Measurements from ENCODE around the gene IL5RA. TPM values are rescaled to one million over a fixed set of nuclear protein-coding genes. Genes with fewer than 3 reads are reported as not detected.
A peak's percentile ranks its signal among the peaks of the same experiment; 100 is the strongest.

IL5RA gene
- total and polyA plus RNA-seq, 2 experiments from 2014 or later, result 1.5 TPM; not detected in 1

DNA sequence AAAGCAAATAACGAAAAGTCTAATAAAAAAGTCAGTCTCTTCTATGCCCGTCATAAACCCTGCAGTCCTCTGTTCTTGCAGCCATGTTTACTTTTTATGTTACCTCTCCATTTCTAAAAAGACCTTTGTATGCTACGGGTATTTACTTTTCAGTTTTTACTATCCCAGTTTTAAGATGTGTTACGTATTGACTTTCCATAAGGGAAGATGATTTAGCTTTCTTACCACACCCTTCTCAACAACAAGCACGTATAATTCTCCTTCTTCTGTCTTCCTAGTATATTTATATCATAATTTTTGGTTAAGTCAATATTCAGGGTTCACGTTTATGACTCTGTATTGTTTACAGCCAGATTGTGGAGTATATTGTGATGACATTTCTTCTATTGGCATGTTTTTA is 27.4 kb upstream of the IL5RA start:
- Histone ChIP-seq H3K27me3 (no peaks in the 10 kb centered on the region), H3K27ac (peak overlapping the region; percentile 68), H3K79me2 (peaks cover 30% of the 10 kb centered on the region), H4K20me1 (ENCODE audit: insufficient read depth, poor library complexity, severe bottlenecking) (no peaks in the 10 kb centered on the region), H3K4me1 (ENCODE audit: insufficient read depth) (peaks cover 6% of the 10 kb centered on the region), H2AFZ (no peak overlapping the region), H3K9me2 (replicated peaks; ENCODE audit: insufficient read depth) (no peaks in the 10 kb centered on the region), H3K4me2 (no peak overlapping the region), H3K36me3 (replicated peaks; ENCODE audit: insufficient read depth, low read depth) (no peaks in the 10 kb centered on the region), H3K4me3 (no peak overlapping the region), H3K9me3 (ENCODE audit: low read depth) (no peaks in the 10 kb centered on the region)
- no peak for DNase-seq (ENCODE audit: low spot score)
- WGBS (ENCODE audit: low lambda C conversion rate, missing lambda C conversion rate), result 61% methylated on average over 6 of the region's 6 CpGs
- TF ChIP-seq EZH2phosphoT487 (IDR thresholded peaks at IDR 0.05; ENCODE audit: low read depth, severe bottlenecking, unreplicated experiment), result peak; percentile 76
- TF ChIP-seq, protein P1, sequence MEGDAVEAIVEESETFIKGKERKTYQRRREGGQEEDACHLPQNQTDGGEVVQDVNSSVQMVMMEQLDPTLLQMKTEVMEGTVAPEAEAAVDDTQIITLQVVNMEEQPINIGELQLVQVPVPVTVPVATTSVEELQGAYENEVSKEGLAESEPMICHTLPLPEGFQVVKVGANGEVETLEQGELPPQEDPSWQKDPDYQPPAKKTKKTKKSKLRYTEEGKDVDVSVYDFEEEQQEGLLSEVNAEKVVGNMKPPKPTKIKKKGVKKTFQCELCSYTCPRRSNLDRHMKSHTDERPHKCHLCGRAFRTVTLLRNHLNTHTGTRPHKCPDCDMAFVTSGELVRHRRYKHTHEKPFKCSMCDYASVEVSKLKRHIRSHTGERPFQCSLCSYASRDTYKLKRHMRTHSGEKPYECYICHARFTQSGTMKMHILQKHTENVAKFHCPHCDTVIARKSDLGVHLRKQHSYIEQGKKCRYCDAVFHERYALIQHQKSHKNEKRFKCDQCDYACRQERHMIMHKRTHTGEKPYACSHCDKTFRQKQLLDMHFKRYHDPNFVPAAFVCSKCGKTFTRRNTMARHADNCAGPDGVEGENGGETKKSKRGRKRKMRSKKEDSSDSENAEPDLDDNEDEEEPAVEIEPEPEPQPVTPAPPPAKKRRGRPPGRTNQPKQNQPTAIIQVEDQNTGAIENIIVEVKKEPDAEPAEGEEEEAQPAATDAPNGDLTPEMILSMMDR (IDR thresholded peaks at IDR 0.05; ENCODE audit: poor library complexity), result no peak

DNA sequence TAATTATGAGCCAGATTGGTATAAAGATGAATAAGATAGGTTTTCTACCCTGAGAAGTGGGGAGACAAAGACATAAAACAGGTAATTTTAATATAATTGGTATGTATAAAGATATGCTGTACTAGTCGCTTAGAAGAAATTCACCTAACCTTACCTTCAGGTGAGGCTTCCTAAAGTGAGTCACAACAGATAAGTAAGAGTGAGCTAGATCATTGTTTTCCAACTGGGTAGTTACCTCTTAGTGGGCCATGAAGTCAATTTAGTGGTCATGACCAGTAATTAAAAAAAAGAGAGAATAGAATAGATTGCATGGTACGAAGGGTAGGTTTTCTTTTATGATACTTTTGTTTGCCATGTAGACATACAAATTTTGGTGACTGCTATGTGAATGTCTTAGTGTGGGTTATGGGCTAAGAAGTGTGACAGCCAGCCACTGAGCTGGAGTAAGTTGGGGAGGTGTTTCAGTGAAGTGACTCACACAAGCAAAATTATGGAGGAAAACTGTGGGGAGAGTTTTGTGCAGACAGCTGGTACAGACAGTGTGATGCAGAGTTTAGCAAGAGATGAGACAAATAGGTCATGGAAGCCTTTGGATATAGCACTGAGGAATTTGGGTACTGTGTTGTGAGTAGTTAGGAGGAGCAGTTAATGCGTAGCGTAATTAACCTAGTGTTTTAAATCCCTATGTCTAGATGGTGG is 24.7 kb upstream of the IL5RA start:
- Histone ChIP-seq H3K79me2 (peaks cover 37% of the 10 kb centered on the region), H3K27me3 (no peaks in the 10 kb centered on the region), H3K4me2 (no peak overlapping the region), H3K9me2 (replicated peaks; ENCODE audit: insufficient read depth) (no peaks in the 10 kb centered on the region), H3K36me3 (replicated peaks; ENCODE audit: insufficient read depth, low read depth) (no peaks in the 10 kb centered on the region), H3K27ac (no peak overlapping the region), H2AFZ (no peak overlapping the region), H3K4me1 (ENCODE audit: insufficient read depth) (peaks cover 6% of the 10 kb centered on the region), H3K9me3 (ENCODE audit: low read depth) (no peaks in the 10 kb centered on the region), H4K20me1 (ENCODE audit: insufficient read depth, poor library complexity, severe bottlenecking) (no peaks in the 10 kb centered on the region), H3K4me3 (no peak overlapping the region)
- TF ChIP-seq, protein P1 (IDR thresholded peaks at IDR 0.05; ENCODE audit: poor library complexity), result no peak
- TF ChIP-seq EZH2 (IDR thresholded peaks at IDR 0.05; ENCODE audit: borderline replicate concordance) (no peak), EZH2phosphoT487 (IDR thresholded peaks at IDR 0.05; ENCODE audit: low read depth, severe bottlenecking, unreplicated experiment) (no peak)
- no peak for DNase-seq (ENCODE audit: low spot score)
- 95% methylated on average over 4 of the region's 4 CpGs for WGBS (ENCODE audit: low lambda C conversion rate, missing lambda C conversion rate)

DNA sequence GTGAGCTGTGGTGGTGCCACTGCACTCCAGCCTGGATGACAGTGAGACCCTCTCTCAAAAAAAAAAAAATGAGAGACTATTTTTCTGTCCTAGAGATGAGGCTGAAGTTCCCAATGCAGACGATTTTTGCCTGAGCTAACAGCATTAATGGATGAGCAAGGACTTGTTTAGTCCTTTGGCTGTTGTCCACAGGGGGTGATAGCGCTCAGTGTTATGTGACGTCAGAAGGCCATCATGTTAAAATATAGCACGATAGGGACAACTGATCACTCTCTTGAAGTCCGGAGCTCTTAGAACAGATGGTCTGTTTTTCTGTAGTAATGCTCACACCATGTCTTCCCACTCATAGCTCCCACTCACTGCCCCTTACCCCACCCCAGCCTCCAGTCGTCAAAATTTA is 23.3 kb upstream of the IL5RA start:
- H3K27ac ChIP-seq, result no peak overlapping the region
- no peak overlapping the region for H2AFZ ChIP-seq
- no peaks in the 10 kb centered on the region for H3K36me3 ChIP-seq (replicated peaks; ENCODE audit: insufficient read depth, low read depth)
- DNase-seq (ENCODE audit: low spot score), result no peak
- H3K4me2 ChIP-seq, result no peak overlapping the region
- peaks cover 6% of the 10 kb centered on the region for H3K4me1 ChIP-seq (ENCODE audit: insufficient read depth)
- H3K9me3 ChIP-seq (ENCODE audit: low read depth), result no peaks in the 10 kb centered on the region
- TF ChIP-seq, protein P1 (IDR thresholded peaks at IDR 0.05; ENCODE audit: poor library complexity), result no peak
- H3K9me2 ChIP-seq (replicated peaks; ENCODE audit: insufficient read depth), result no peaks in the 10 kb centered on the region
- H3K27me3 ChIP-seq, result no peaks in the 10 kb centered on the region
- H3K4me3 ChIP-seq, result no peak overlapping the region
- H4K20me1 ChIP-seq (ENCODE audit: insufficient read depth, poor library complexity, severe bottlenecking), result no peaks in the 10 kb centered on the region
- peaks cover 45% of the 10 kb centered on the region for H3K79me2 ChIP-seq
- WGBS (ENCODE audit: low lambda C conversion rate, missing lambda C conversion rate), result 93% methylated on average over 6 of the region's 6 CpGs

Measured in hepatocyte (in vitro differentiated cells).